NT2/D1 (cell line): ENCODE data around the gene UAP1.

ENCODE experiments used
- SUZ12 ChIP-seq: IDR thresholded peaks from 2 replicates; pipeline ENCODE4 v1.6.1; 2011; ENCODE audit not compliant: insufficient read length, insufficient read depth; ENCODE audit errors: extremely low read depth
- YY1 ChIP-seq: IDR thresholded peaks from 2 replicates; pipeline ENCODE4 v1.6.1; 2011; ENCODE audit not compliant: insufficient read length, insufficient read depth

DNA sequence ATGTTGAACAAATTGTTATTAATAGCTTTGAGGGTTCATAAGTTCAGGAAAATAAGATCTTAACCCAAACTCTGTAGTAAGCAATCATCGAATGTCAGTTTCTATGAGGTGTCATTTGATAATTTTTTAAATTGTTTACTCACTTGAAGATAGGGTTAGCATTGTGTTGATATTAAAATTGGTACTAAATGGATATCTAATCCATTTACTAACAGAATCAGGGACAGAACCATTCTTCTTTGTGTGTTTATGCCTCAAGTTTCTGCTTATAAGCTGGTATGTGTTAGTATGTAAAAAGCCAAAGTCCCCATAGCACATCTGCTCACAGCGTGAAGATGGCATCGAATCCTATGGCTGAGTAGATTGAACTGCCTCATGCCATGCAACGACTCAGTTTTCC is 84.1 kb downstream of the UAP1 start:
- TF ChIP-seq YY1 (no peak), SUZ12 (no peak)
